ENCODE data around the gene ARL5A. TPM values are rescaled to one million over a fixed set of nuclear protein-coding genes. Genes with fewer than 3 reads are reported as not detected.

The ARL5A gene
- total RNA-seq, 2 donors from 2014 or later = 72.9 to 76.7 TPM

- Mint-ChIP-seq H3K27ac (no peak overlapping the region), H3K4me1 (peaks cover 30% of the 10 kb centered on the region), H3K27me3 (no peaks in the 10 kb centered on the region), H3K9me3 (no peaks in the 10 kb centered on the region), H3K36me3 (ENCODE audit: low read depth) (peaks cover 40% of the 10 kb centered on the region), H3K4me3 (no peak overlapping the region)
- ATAC-seq (replicated peaks) = no peak
Measured at GRCh38 chr2:151823651-151824050, 4.6 kb downstream of the ARL5A start.

GRCh38 chr2:151819920-151820319 is 8.3 kb downstream of the ARL5A start:
- ATAC-seq (replicated peaks) = peak; percentile 98
- Mint-ChIP-seq H3K4me3 (peak overlapping the region; percentile 47), H3K27me3 (no peaks in the 10 kb centered on the region), H3K9me3 (no peaks in the 10 kb centered on the region), H3K36me3 (ENCODE audit: low read depth) (peaks cover 21% of the 10 kb centered on the region), H3K4me1 (peaks cover 33% of the 10 kb centered on the region), H3K27ac (peak overlapping the region; percentile 67)

- Mint-ChIP-seq H3K4me3 (no peak overlapping the region), H3K27ac (no peak overlapping the region), H3K36me3 (ENCODE audit: low read depth) (peaks cover 41% of the 10 kb centered on the region), H3K27me3 (no peaks in the 10 kb centered on the region), H3K9me3 (no peaks in the 10 kb centered on the region), H3K4me1 (peaks cover 20% of the 10 kb centered on the region)
- no peak for ATAC-seq (replicated peaks)
Measured at GRCh38 chr2:151817929-151818328, 10.3 kb downstream of the ARL5A start.

GRCh38 chr2:151816843-151817242 is 11.4 kb downstream of the ARL5A start:
- H3K4me3 Mint-ChIP-seq = no peak overlapping the region
- peaks cover 20% of the 10 kb centered on the region for H3K4me1 Mint-ChIP-seq
- no peaks in the 10 kb centered on the region for H3K9me3 Mint-ChIP-seq
- no peak for ATAC-seq (replicated peaks)
- H3K27ac Mint-ChIP-seq = no peak overlapping the region
- no peaks in the 10 kb centered on the region for H3K27me3 Mint-ChIP-seq
- peaks cover 52% of the 10 kb centered on the region for H3K36me3 Mint-ChIP-seq (ENCODE audit: low read depth)

GRCh38 chr2:151815821-151816489 is 12.3 kb downstream of the ARL5A start:
- Mint-ChIP-seq H3K27me3 (no peaks in the 10 kb centered on the region), H3K9me3 (no peaks in the 10 kb centered on the region), H3K4me3 (no peak overlapping the region), H3K36me3 (ENCODE audit: low read depth) (peaks cover 56% of the 10 kb centered on the region), H3K27ac (no peak overlapping the region), H3K4me1 (peaks cover 14% of the 10 kb centered on the region)
- no peak for ATAC-seq (replicated peaks)

- Mint-ChIP-seq H3K27ac (no peak overlapping the region), H3K36me3 (ENCODE audit: low read depth) (peaks cover 54% of the 10 kb centered on the region), H3K4me1 (peaks cover 5% of the 10 kb centered on the region), H3K27me3 (no peaks in the 10 kb centered on the region), H3K4me3 (no peak overlapping the region), H3K9me3 (no peaks in the 10 kb centered on the region)
- ATAC-seq (replicated peaks) = no peak
Measured at GRCh38 chr2:151810489-151810888, 17.7 kb downstream of the ARL5A start.

- no peak for ATAC-seq (replicated peaks)
- Mint-ChIP-seq H3K9me3 (no peaks in the 10 kb centered on the region), H3K27ac (no peak overlapping the region), H3K4me3 (no peak overlapping the region), H3K36me3 (ENCODE audit: low read depth) (peaks cover 47% of the 10 kb centered on the region), H3K4me1 (peaks cover 5% of the 10 kb centered on the region), H3K27me3 (no peaks in the 10 kb centered on the region)
Measured at GRCh38 chr2:151809073-151809383, 19.2 kb downstream of the ARL5A start.

GRCh38 chr2:151808258-151809072 is 19.8 kb downstream of the ARL5A start:
- H3K27me3 Mint-ChIP-seq = no peaks in the 10 kb centered on the region
- no peak for ATAC-seq (replicated peaks)

GRCh38 chr2:151805961-151806360 is 22.3 kb downstream of the ARL5A start:
- Mint-ChIP-seq H3K4me3 (no peak overlapping the region), H3K4me1 (peaks cover 5% of the 10 kb centered on the region), H3K27ac (no peak overlapping the region), H3K27me3 (no peaks in the 10 kb centered on the region), H3K36me3 (ENCODE audit: low read depth) (peaks cover 44% of the 10 kb centered on the region), H3K9me3 (no peaks in the 10 kb centered on the region)
- ATAC-seq (replicated peaks) = no peak

More at GRCh38 chr2:151808258-151809072, 19.8 kb downstream of the ARL5A start:
- Mint-ChIP-seq H3K36me3 (ENCODE audit: low read depth) (peaks cover 44% of the 10 kb centered on the region), H3K4me1 (peaks cover 5% of the 10 kb centered on the region), H3K4me3 (no peak overlapping the region), H3K27ac (no peak overlapping the region), H3K9me3 (no peaks in the 10 kb centered on the region)

GRCh38 chr2:151805343-151805742 is 22.9 kb downstream of the ARL5A start:
- peaks cover 2% of the 10 kb centered on the region for H3K4me1 Mint-ChIP-seq
- H3K4me3 Mint-ChIP-seq = no peak overlapping the region
- H3K9me3 Mint-ChIP-seq = no peaks in the 10 kb centered on the region
- no peak for ATAC-seq (replicated peaks)
- no peaks in the 10 kb centered on the region for H3K27me3 Mint-ChIP-seq
- peaks cover 44% of the 10 kb centered on the region for H3K36me3 Mint-ChIP-seq (ENCODE audit: low read depth)
- H3K27ac Mint-ChIP-seq = no peak overlapping the region

GRCh38 chr2:151803811-151804210 is 24.4 kb downstream of the ARL5A start:
- H3K27ac Mint-ChIP-seq = no peak overlapping the region
- H3K27me3 Mint-ChIP-seq = no peaks in the 10 kb centered on the region
- no peaks in the 10 kb centered on the region for H3K4me1 Mint-ChIP-seq
- H3K4me3 Mint-ChIP-seq = no peak overlapping the region
- no peak for ATAC-seq (replicated peaks)
- peaks cover 48% of the 10 kb centered on the region for H3K36me3 Mint-ChIP-seq (ENCODE audit: low read depth)
- H3K9me3 Mint-ChIP-seq = no peaks in the 10 kb centered on the region

GRCh38 chr2:151802315-151802714 is 25.9 kb downstream of the ARL5A start:
- no peak overlapping the region for H3K4me3 Mint-ChIP-seq
- no peaks in the 10 kb centered on the region for H3K9me3 Mint-ChIP-seq
- no peak for ATAC-seq (replicated peaks)
- no peak overlapping the region for H3K27ac Mint-ChIP-seq
- H3K4me1 Mint-ChIP-seq = no peaks in the 10 kb centered on the region
- peaks cover 60% of the 10 kb centered on the region for H3K36me3 Mint-ChIP-seq (ENCODE audit: low read depth)
- no peaks in the 10 kb centered on the region for H3K27me3 Mint-ChIP-seq

- no peak overlapping the region for H3K4me3 Mint-ChIP-seq
- H3K27ac Mint-ChIP-seq = no peak overlapping the region
- H3K27me3 Mint-ChIP-seq = no peaks in the 10 kb centered on the region
- H3K36me3 Mint-ChIP-seq (ENCODE audit: low read depth) = peaks cover 82% of the 10 kb centered on the region
- no peaks in the 10 kb centered on the region for H3K4me1 Mint-ChIP-seq
- ATAC-seq (replicated peaks) = no peak
- no peaks in the 10 kb centered on the region for H3K9me3 Mint-ChIP-seq
Measured at GRCh38 chr2:151799886-151800292, 28.3 kb downstream of the ARL5A start.

GRCh38 chr2:151796774-151797173 is 31.4 kb downstream of the ARL5A start:
- Mint-ChIP-seq H3K36me3 (ENCODE audit: low read depth) (peaks cover 62% of the 10 kb centered on the region), H3K4me3 (no peak overlapping the region), H3K27me3 (no peaks in the 10 kb centered on the region), H3K4me1 (no peaks in the 10 kb centered on the region), H3K9me3 (no peaks in the 10 kb centered on the region), H3K27ac (no peak overlapping the region)
- ATAC-seq (replicated peaks) = no peak

GRCh38 chr2:151795646-151796240 is 32.5 kb downstream of the ARL5A start:
- H3K9me3 Mint-ChIP-seq = no peaks in the 10 kb centered on the region
- H3K36me3 Mint-ChIP-seq (ENCODE audit: low read depth) = peaks cover 51% of the 10 kb centered on the region
- no peak overlapping the region for H3K4me3 Mint-ChIP-seq
- H3K27me3 Mint-ChIP-seq = no peaks in the 10 kb centered on the region
- no peaks in the 10 kb centered on the region for H3K4me1 Mint-ChIP-seq
- ATAC-seq (replicated peaks) = no peak
- no peak overlapping the region for H3K27ac Mint-ChIP-seq

Measured in activated T-helper 17 cell treated with anti-CD3 and anti-CD28 coated beads, Interleukin-2, amount 50 U/mL, for 72 hours (primary cell).